ENCODE results near the gene ZNRF1.

The ZNRF1 gene

GRCh38 chr16:75062976-75063346, 64.1 kb downstream of the ZNRF1 start:
- DNase-seq = no peak

- DNase-seq = no peak
Measured at GRCh38 chr16:75063549-75064088, 64.8 kb downstream of the ZNRF1 start.

- peak; percentile 9 for DNase-seq
Measured at GRCh38 chr16:75064403-75065148, 65.8 kb downstream of the ZNRF1 start.

GRCh38 chr16:75065149-75065505, 66.3 kb downstream of the ZNRF1 start:
- DNase-seq = no peak

- DNase-seq = peak; percentile 1
Measured at GRCh38 chr16:75065521-75066149, 66.8 kb downstream of the ZNRF1 start.

GRCh38 chr16:75066861-75067447, 68.1 kb downstream of the ZNRF1 start:
- DNase-seq = no peak

- DNase-seq = no peak
Measured at GRCh38 chr16:75068085-75069031, 69.5 kb downstream of the ZNRF1 start.

- no peak for DNase-seq
Measured at GRCh38 chr16:75070012-75070841, 71.4 kb downstream of the ZNRF1 start.

GRCh38 chr16:75071621-75072020, 72.8 kb downstream of the ZNRF1 start:
- no peak for DNase-seq

- no peak for DNase-seq
Measured at GRCh38 chr16:75072239-75072947, 73.6 kb downstream of the ZNRF1 start.

GRCh38 chr16:75073545-75074303, 74.9 kb downstream of the ZNRF1 start:
- no peak for DNase-seq

GRCh38 chr16:75074304-75074793, 75.5 kb downstream of the ZNRF1 start:
- no peak for DNase-seq

GRCh38 chr16:75074920-75075687, 76.3 kb downstream of the ZNRF1 start:
- no peak for DNase-seq

GRCh38 chr16:75075688-75076268, 77.0 kb downstream of the ZNRF1 start:
- DNase-seq = peak; percentile 82

GRCh38 chr16:75078886-75079285, 80.1 kb downstream of the ZNRF1 start:
- no peak for DNase-seq

GRCh38 chr16:75079346-75079926, 80.6 kb downstream of the ZNRF1 start:
- DNase-seq = no peak

- DNase-seq = no peak
Measured at GRCh38 chr16:75080205-75081029, 81.6 kb downstream of the ZNRF1 start.
